Natural killer cell (primary cell): Measurements from ENCODE around the gene HTRA3. TPM values are rescaled to one million over a fixed set of nuclear protein-coding genes. Genes with fewer than 3 reads are reported as not detected.

ENCODE experiments used
- ATAC-seq, 3 donors: fragments of 150-1000 bp in 2 of 3; fragments of 200-7000 bp in 1 of 3; cut with Tn5 transposase; 1 replicate in 1 of 3; 2 replicates in 2 of 3; pipeline ENCODE4 v1.10.0; 2021; ENCODE audit warnings: mild to moderate bottlenecking in 2 of 3, moderate library complexity in 2 of 3
- DNase-seq, 2 donors: peaks; one replicate each; pipeline versions ENCODE4 v3.0.0 to v3.0.0-alpha.2; 2013 to 2021; ENCODE audit warnings: mixed read lengths in 1 of 2
- H3K27ac ChIP-seq: one replicate; pipeline ENCODE4 v1.5.1; 2013; ENCODE audit warnings: mild to moderate bottlenecking, low read length
- H3K27me3 ChIP-seq: one replicate; pipeline ENCODE4 v1.6.1; 2013; ENCODE audit warnings: low read length; ENCODE audit not compliant: control insufficient read depth, insufficient read depth
- H3K36me3 ChIP-seq: one replicate; pipeline ENCODE4 v1.6.1; 2013; ENCODE audit warnings: low read length; ENCODE audit not compliant: control insufficient read depth, insufficient read depth
- H3K4me1 ChIP-seq: one replicate; pipeline ENCODE4 v1.6.1; 2013; ENCODE audit warnings: low read length; ENCODE audit not compliant: control insufficient read depth, insufficient read depth
- H3K4me3 ChIP-seq: one replicate; pipeline ENCODE4 v1.5.1; 2013; ENCODE audit warnings: low read length
- H3K9me3 ChIP-seq: one replicate; pipeline ENCODE4 v1.6.1; 2013; ENCODE audit warnings: low read length; ENCODE audit not compliant: control insufficient read depth, insufficient read depth
- H3K27ac Mint-ChIP-seq, 2 donors: one replicate each; pipeline ENCODE4 v1.8.0; 2022; ENCODE audit warnings: mild to moderate bottlenecking in 2 of 2, mixed read lengths in 2 of 2, moderate library complexity in 1 of 2
- H3K27me3 Mint-ChIP-seq, 2 donors: one replicate each; pipeline ENCODE4 v1.8.0; 2022; ENCODE audit warnings: low read depth in 2 of 2, mixed read lengths in 2 of 2
- H3K36me3 Mint-ChIP-seq: one replicate; pipeline ENCODE4 v1.8.0; 2022; ENCODE audit warnings: mixed read lengths
- H3K4me1 Mint-ChIP-seq, 2 donors: one replicate each; pipeline ENCODE4 v1.8.0; 2022; ENCODE audit warnings: mixed read lengths in 2 of 2
- H3K4me3 Mint-ChIP-seq: one replicate; pipeline ENCODE4 v1.8.0; 2022; ENCODE audit warnings: mild to moderate bottlenecking, moderate library complexity, mixed read lengths
- H3K9me3 Mint-ChIP-seq, 2 donors: one replicate each; pipeline ENCODE4 v1.8.0; 2022; ENCODE audit warnings: mixed read lengths in 2 of 2
- CTCF ChIP-seq: fragments of 200-600 bp; IDR thresholded peaks from one replicate; pipeline ENCODE4 v1.8.0; 2022; ENCODE audit warnings: antibody characterized with exemption
- WGBS: methylation state at CpG from one replicate; pipeline ENCODE4 v1.1.7; 2013; ENCODE audit warnings: missing lambda C conversion rate; ENCODE audit not compliant: insufficient coverage; 5-methylcytosine and 5-hydroxymethylcytosine counted together
- intact Hi-C: fragments of 100-400 bp; cut with micrococcal nuclease; formaldehyde crosslinking; loops from one replicate; pipeline ENCODE4 v1.14.2; 2022
- total RNA-seq, 4 donors: library from RNA; stranded (reverse); fragments of 120-200 nt in 1 of 4; gene quantifications; one replicate each; pipeline versions ENCODE4 v1.2.3 to v1.2.4, GENCODE V29; 2013 to 2022

Gene HTRA3
- total RNA-seq, 3 donors from 2014 or later (not counting 1 experiment from before 2014, with no cell fraction given), result not detected

GRCh38 chr4:8332891-8333331, 63.4 kb downstream of the HTRA3 start:
- H3K4me3 Mint-ChIP-seq, result no peak overlapping the region
- no peak for ATAC-seq
- TF ChIP-seq CTCF, result no peak
- no peaks in the 10 kb centered on the region for H3K36me3 Mint-ChIP-seq
- 78% methylated on average over 8 of the region's 8 CpGs for WGBS
- intact Hi-C loops, result no loop called here
- H3K27ac Mint-ChIP-seq, result no peak overlapping the region
- Histone ChIP-seq H3K4me3 (no peak overlapping the region), H3K27ac (no peak overlapping the region), H3K4me1 (no peaks in the 10 kb centered on the region), H3K9me3 (no peaks in the 10 kb centered on the region), H3K27me3 (no peaks in the 10 kb centered on the region), H3K36me3 (no peaks in the 10 kb centered on the region)
- DNase-seq, result no peak
- H3K4me1 Mint-ChIP-seq, result no peaks in the 10 kb centered on the region
- peaks cover 0 to 2% of the 10 kb centered on the region in 2 donors for H3K9me3 Mint-ChIP-seq
- H3K27me3 Mint-ChIP-seq, result no peaks in the 10 kb centered on the region

- TF ChIP-seq CTCF, result no peak
- intact Hi-C loops, result no loop called here
Observed at GRCh38 chr4:8333726-8334460, 64.3 kb downstream of the HTRA3 start.

GRCh38 chr4:8334786-8335460, 65.4 kb downstream of the HTRA3 start:
- intact Hi-C loops, result no loop called here
- Mint-ChIP-seq H3K9me3 (peaks cover 0 to 2% of the 10 kb centered on the region in 2 donors), H3K4me3 (no peak overlapping the region), H3K27me3 (peaks cover 3 to 11% of the 10 kb centered on the region in 2 donors), H3K4me1 (no peaks in the 10 kb centered on the region), H3K27ac (no peak overlapping the region), H3K36me3 (no peaks in the 10 kb centered on the region)
- TF ChIP-seq CTCF, result no peak
- no peaks in the 10 kb centered on the region for H3K9me3 ChIP-seq
- no peaks in the 10 kb centered on the region for H3K4me1 ChIP-seq
- 94% methylated on average over 13 of the region's 13 CpGs for WGBS
- no peak overlapping the region for H3K4me3 ChIP-seq
- no peaks in the 10 kb centered on the region for H3K27me3 ChIP-seq
- H3K36me3 ChIP-seq, result no peaks in the 10 kb centered on the region
- ATAC-seq, result no peak
- DNase-seq, result no peak
- H3K27ac ChIP-seq, result no peak overlapping the region

More at GRCh38 chr4:8333726-8334460, 64.3 kb downstream of the HTRA3 start:
- Histone ChIP-seq H3K27me3 (no peaks in the 10 kb centered on the region), H3K4me3 (no peak overlapping the region), H3K4me1 (no peaks in the 10 kb centered on the region), H3K36me3 (no peaks in the 10 kb centered on the region), H3K27ac (no peak overlapping the region), H3K9me3 (no peaks in the 10 kb centered on the region)
- no peak overlapping the region for H3K4me3 Mint-ChIP-seq
- 87% methylated on average over 14 of the region's 14 CpGs for WGBS
- H3K27me3 Mint-ChIP-seq, result peaks cover 3 to 5% of the 10 kb centered on the region in 2 donors
- no peaks in the 10 kb centered on the region for H3K4me1 Mint-ChIP-seq
- no peaks in the 10 kb centered on the region for H3K36me3 Mint-ChIP-seq
- ATAC-seq (no peak), DNase-seq (no peak)
- no peak overlapping the region for H3K27ac Mint-ChIP-seq
- peaks cover 0 to 2% of the 10 kb centered on the region in 2 donors for H3K9me3 Mint-ChIP-seq
